H9 (cell line): ENCODE data around the gene GADD45GIP1. TPM values are rescaled to one million over a fixed set of nuclear protein-coding genes. Genes with fewer than 3 reads are reported as not detected.

Source experiments
- DNase-seq: peaks from one replicate; pipeline ENCODE4 v3.0.0-alpha.2; 2017
- H2AFZ ChIP-seq: one replicate; pipeline ENCODE4 v1.6.1; 2013; ENCODE audit warnings: mild to moderate bottlenecking, low read length, control low read depth, moderate library complexity
- H2AK5ac ChIP-seq: 2 replicates; pipeline ENCODE4 v1.6.1; 2013; ENCODE audit warnings: low read length, control low read depth, mixed read lengths; ENCODE audit not compliant: insufficient read length
- H2BK120ac ChIP-seq: one replicate; pipeline ENCODE4 v1.6.1; 2013; ENCODE audit warnings: low read depth, mild to moderate bottlenecking, low read length, control low read depth, inconsistent platforms; ENCODE audit not compliant: poor library complexity, severe bottlenecking
- H2BK12ac ChIP-seq: 2 replicates; pipeline ENCODE4 v1.6.1; 2013; ENCODE audit warnings: low read length, control low read depth, mixed read lengths, low read depth; ENCODE audit not compliant: insufficient read length
- H2BK15ac ChIP-seq: 2 replicates; pipeline ENCODE4 v1.6.1; 2013; ENCODE audit warnings: low read depth, low read length, control low read depth
- H2BK20ac ChIP-seq: one replicate; pipeline ENCODE4 v1.6.1; 2013; ENCODE audit warnings: low read depth, mild to moderate bottlenecking, low read length, control low read depth, inconsistent platforms; ENCODE audit not compliant: poor library complexity, severe bottlenecking
- H2BK5ac ChIP-seq: 2 replicates; pipeline ENCODE4 v1.6.1; 2013; ENCODE audit warnings: low read length, control low read depth, mixed read lengths; ENCODE audit not compliant: insufficient read length
- H3K14ac ChIP-seq: 2 replicates; pipeline ENCODE4 v1.6.1; 2013; ENCODE audit warnings: low read length, control low read depth; ENCODE audit not compliant: insufficient read depth
- H3K18ac ChIP-seq: 2 replicates; pipeline ENCODE4 v1.6.1; 2013; ENCODE audit warnings: low read depth, mild to moderate bottlenecking, mixed read lengths, low read length, control low read depth; ENCODE audit not compliant: insufficient read length
- H3K23ac ChIP-seq: 2 replicates; pipeline ENCODE4 v1.6.1; 2013; ENCODE audit warnings: low read length, control low read depth, mixed read lengths, low read depth; ENCODE audit not compliant: insufficient read length
- H3K23me2 ChIP-seq: 2 replicates; pipeline ENCODE4 v1.6.1; 2013; ENCODE audit warnings: low read depth, mild to moderate bottlenecking, mixed read lengths, low read length, control low read depth; ENCODE audit not compliant: insufficient read length, poor library complexity, severe bottlenecking
- H3K27ac ChIP-seq: 2 replicates; pipeline ENCODE4 v1.5.1; 2013; ENCODE audit warnings: low read length, control low read depth, mixed read lengths, low read depth; ENCODE audit not compliant: insufficient read length
- H3K27me3 ChIP-seq: 2 replicates; pipeline ENCODE4 v1.6.1; 2013; ENCODE audit warnings: low read length, control low read depth, inconsistent platforms; ENCODE audit not compliant: insufficient read depth
- H3K4ac ChIP-seq: 2 replicates; pipeline ENCODE4 v1.6.1; 2013; ENCODE audit warnings: low read depth, mild to moderate bottlenecking, control low read depth, inconsistent platforms, low read length, moderate library complexity
- H3K4me1 ChIP-seq: 2 replicates; pipeline ENCODE4 v1.6.1; 2013; ENCODE audit warnings: low read length, control low read depth, inconsistent platforms; ENCODE audit not compliant: insufficient read depth
- H3K4me2 ChIP-seq: 2 replicates; pipeline ENCODE4 v1.6.1; 2013; ENCODE audit warnings: low read length, control low read depth, mixed read lengths; ENCODE audit not compliant: insufficient read length, insufficient read depth
- H3K56ac ChIP-seq: 2 replicates; pipeline ENCODE4 v1.6.1; 2013; ENCODE audit warnings: low read depth, mild to moderate bottlenecking, mixed read lengths, low read length, control low read depth; ENCODE audit not compliant: insufficient read length
- H3K79me1 ChIP-seq: 2 replicates; pipeline ENCODE4 v1.6.1; 2013; ENCODE audit warnings: low read depth, mild to moderate bottlenecking, moderate library complexity, low read length, control low read depth, inconsistent platforms; ENCODE audit not compliant: insufficient read depth, poor library complexity, severe bottlenecking
- H3K79me2 ChIP-seq: 2 replicates; pipeline ENCODE4 v1.6.1; 2013; ENCODE audit warnings: low read length, control low read depth, inconsistent platforms; ENCODE audit not compliant: insufficient read depth
- H3K9ac ChIP-seq: 2 replicates; pipeline ENCODE4 v1.6.1; 2013; ENCODE audit warnings: low read length, control low read depth, mixed read lengths; ENCODE audit not compliant: insufficient read length; ENCODE audit errors: extremely low read depth
- H3K9me3 ChIP-seq: one replicate; pipeline ENCODE4 v1.6.1; 2013; ENCODE audit warnings: low read depth, low read length, inconsistent platforms; ENCODE audit not compliant: control insufficient read depth
- H3T11ph ChIP-seq: one replicate; pipeline ENCODE4 v1.6.1; 2013; ENCODE audit warnings: mild to moderate bottlenecking, low read length, control low read depth, inconsistent platforms
- H4K20me1 ChIP-seq: one replicate; pipeline ENCODE4 v1.6.1; 2013; ENCODE audit not compliant: control insufficient read depth, insufficient read length, insufficient read depth
- H4K5ac ChIP-seq: 2 replicates; pipeline ENCODE4 v1.6.1; 2013; ENCODE audit warnings: low read depth, mild to moderate bottlenecking, mixed read lengths, low read length, control low read depth; ENCODE audit not compliant: insufficient read length
- H4K8ac ChIP-seq: replicated peaks from 2 replicates; pipeline ENCODE4 v1.6.1; 2013; ENCODE audit warnings: low read length, control low read depth, mixed read lengths, low read depth; ENCODE audit not compliant: insufficient read length
- H4K91ac ChIP-seq: 2 replicates; pipeline ENCODE4 v1.6.1; 2013; ENCODE audit warnings: low read depth, mild to moderate bottlenecking, moderate library complexity, mixed read lengths, low read length, control low read depth; ENCODE audit not compliant: insufficient read length
- H3K27ac Mint-ChIP-seq, 3 experiments: 2 replicates in 2 of 3; 3 replicates in 1 of 3; pipeline ENCODE4 v1.8.0; 2020 to 2021; ENCODE audit warnings: mixed read lengths in 3 of 3, mild to moderate bottlenecking in 1 of 3, moderate library complexity in 1 of 3
- H3K27me3 Mint-ChIP-seq: 2 replicates; pipeline ENCODE4 v1.8.0; 2021; ENCODE audit warnings: low read depth, mild to moderate bottlenecking, moderate library complexity, mixed read lengths
- H3K36me3 Mint-ChIP-seq, 3 experiments: 2 replicates in 2 of 3; 3 replicates in 1 of 3; pipeline ENCODE4 v1.8.0; 2020 to 2021; ENCODE audit warnings: low read depth in 3 of 3, mixed read lengths in 3 of 3; ENCODE audit not compliant: insufficient read depth in 1 of 3
- H3K4me1 Mint-ChIP-seq, 2 experiments: 2 replicates each; pipeline ENCODE4 v1.8.0; 2020; ENCODE audit warnings: mixed read lengths in 2 of 2
- H3K4me3 Mint-ChIP-seq, 2 experiments: 2 replicates in 1 of 2; 3 replicates in 1 of 2; pipeline ENCODE4 v1.8.0; 2020 to 2021; ENCODE audit warnings: mild to moderate bottlenecking in 2 of 2, mixed read lengths in 2 of 2, moderate library complexity in 1 of 2
- H3K9me3 Mint-ChIP-seq, 2 experiments: 2 replicates in 1 of 2; 3 replicates in 1 of 2; pipeline ENCODE4 v1.8.0; 2020; ENCODE audit warnings: mild to moderate bottlenecking in 2 of 2, mixed read lengths in 2 of 2, moderate library complexity in 1 of 2
- CTCF ChIP-seq: fragments of 200-600 bp; sonication (generic); conservative IDR thresholded peaks from 3 replicates; pipeline ENCODE4 v1.8.0; 2021; ENCODE audit warnings: antibody characterized with exemption, mild to moderate bottlenecking
- WGBS: extraction: QIAGEN DNeasy Blood & Tissue Kit; methylation state at CpG from one replicate; pipeline ENCODE4 v1.1.7; 2013; ENCODE audit warnings: missing lambda C conversion rate, low lambda C conversion rate, mixed read lengths; ENCODE audit not compliant: insufficient read length; ENCODE audit errors: extremely low coverage; 5-methylcytosine and 5-hydroxymethylcytosine counted together
- total RNA-seq: library from RNA; stranded (reverse); gene quantifications from 2 replicates; pipeline ENCODE4 v1.2.1, GENCODE V29; 2021

GADD45GIP1 gene
- total RNA-seq, 1 experiment from 2014 or later: 44.5 TPM

GRCh38 chr19:12912571-12912970 is 44.5 kb downstream of the GADD45GIP1 start:
- no peak overlapping the region for H2BK20ac ChIP-seq
- no peak for DNase-seq
- H3K4me1 Mint-ChIP-seq: peaks cover 20 to 25% of the 10 kb centered on the region in 2 experiments
- WGBS: no CpG with 5 or more reads among the region's 4 CpGs
- no peaks in the 10 kb centered on the region for H3K9me3 ChIP-seq
- no peak overlapping the region for H3K9ac ChIP-seq
- no peaks in the 10 kb centered on the region for H4K20me1 ChIP-seq
- no peak overlapping the region for H3K56ac ChIP-seq
- no peak overlapping the region for H2AK5ac ChIP-seq
- H3K79me2 ChIP-seq: no peaks in the 10 kb centered on the region
- no peaks in the 10 kb centered on the region for H3K9me3 Mint-ChIP-seq
- no peak overlapping the region for H4K5ac ChIP-seq
- H2BK15ac ChIP-seq: no peak overlapping the region
- H3K4ac ChIP-seq: no peak overlapping the region
- H3K18ac ChIP-seq: no peak overlapping the region
- H3K4me2 ChIP-seq: no peak overlapping the region
- H4K8ac ChIP-seq: no peak overlapping the region
- TF ChIP-seq CTCF: no peak
- peaks cover 4% of the 10 kb centered on the region; the same call in 1 of the 2 replicates for H3K4me1 ChIP-seq
- peaks cover 9% of the 10 kb centered on the region for H3K27me3 Mint-ChIP-seq
- no peak overlapping the region for H4K91ac ChIP-seq
- no peaks in the 10 kb centered on the region for H3K36me3 Mint-ChIP-seq
- no peak overlapping the region for H3T11ph ChIP-seq
- H3K27me3 ChIP-seq: no peaks in the 10 kb centered on the region
- H3K4me3 Mint-ChIP-seq: peak overlapping the region in 1 of 2 experiments; percentile 69; a peak in 2 of 5 replicates
- H3K23me2 ChIP-seq: no peaks in the 10 kb centered on the region
- H3K23ac ChIP-seq: no peak overlapping the region
- no peak overlapping the region for H3K27ac ChIP-seq
- H3K14ac ChIP-seq: no peak overlapping the region
- H3K79me1 ChIP-seq: no peaks in the 10 kb centered on the region
- H2BK12ac ChIP-seq: no peak overlapping the region
- no peak overlapping the region for H2AFZ ChIP-seq
- no peak overlapping the region for H2BK5ac ChIP-seq
- peak overlapping the region in 2 of 3 experiments; percentile 96 to 99; a peak in 6 of 7 replicates for H3K27ac Mint-ChIP-seq
- H2BK120ac ChIP-seq: no peak overlapping the region
